Suprapubic skin (tissue), 4 donors: Measurements from ENCODE around the gene SCN4B.

Experiments
- EP300 ChIP-seq: sonication (generic); formaldehyde crosslinking; IDR thresholded peaks from one replicate; pipeline ENCODE4 v1.6.1; 2017; ENCODE audit warnings: antibody characterized with exemption
- POLR2A ChIP-seq, 2 donors: fragments of 450-650 bp; IDR thresholded peaks; one replicate each; pipeline ENCODE4 v1.6.1; 2017; ENCODE audit warnings: antibody characterized with exemption in 2 of 2, mild to moderate bottlenecking in 2 of 2, moderate library complexity in 2 of 2
- POLR2AphosphoS5 ChIP-seq, 3 donors: sonication (generic); formaldehyde crosslinking; IDR thresholded peaks; one replicate each; pipeline ENCODE4 v1.6.1; 2017; ENCODE audit warnings: antibody characterized with exemption in 3 of 3
- TF ChIP-seq, protein P1 (sequence below), 2 donors: fragments of 200-600 bp in 1 of 2; fragments of 450-650 bp in 1 of 2; sonication (generic) in 1 of 2; IDR thresholded peaks; one replicate each; pipeline ENCODE4 v1.5.1; 2016 to 2019; ENCODE audit warnings: antibody characterized with exemption in 2 of 2, mild to moderate bottlenecking in 1 of 2, moderate library complexity in 1 of 2

DNA sequence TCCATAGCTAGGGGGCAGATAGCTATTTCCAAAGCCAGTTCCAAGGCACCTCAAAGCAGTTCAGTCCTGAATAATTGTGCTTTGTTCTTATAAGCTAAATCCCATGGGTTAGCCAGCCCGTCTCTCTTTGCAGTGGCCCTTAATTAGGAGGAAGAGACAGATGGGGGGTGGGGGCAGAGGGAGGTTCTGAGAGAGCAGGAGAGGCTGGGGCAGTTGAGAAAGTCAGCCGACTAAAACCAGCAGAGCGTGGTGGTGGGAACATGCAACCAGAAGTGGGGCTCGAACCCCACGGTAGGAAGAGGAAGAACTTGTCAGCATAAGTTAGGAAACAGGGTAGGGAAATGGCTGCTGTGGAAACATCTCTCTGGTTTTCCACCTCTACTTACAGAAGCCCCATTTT lies 10.9 kb upstream of the SCN4B start:
- TF ChIP-seq, protein P1, sequence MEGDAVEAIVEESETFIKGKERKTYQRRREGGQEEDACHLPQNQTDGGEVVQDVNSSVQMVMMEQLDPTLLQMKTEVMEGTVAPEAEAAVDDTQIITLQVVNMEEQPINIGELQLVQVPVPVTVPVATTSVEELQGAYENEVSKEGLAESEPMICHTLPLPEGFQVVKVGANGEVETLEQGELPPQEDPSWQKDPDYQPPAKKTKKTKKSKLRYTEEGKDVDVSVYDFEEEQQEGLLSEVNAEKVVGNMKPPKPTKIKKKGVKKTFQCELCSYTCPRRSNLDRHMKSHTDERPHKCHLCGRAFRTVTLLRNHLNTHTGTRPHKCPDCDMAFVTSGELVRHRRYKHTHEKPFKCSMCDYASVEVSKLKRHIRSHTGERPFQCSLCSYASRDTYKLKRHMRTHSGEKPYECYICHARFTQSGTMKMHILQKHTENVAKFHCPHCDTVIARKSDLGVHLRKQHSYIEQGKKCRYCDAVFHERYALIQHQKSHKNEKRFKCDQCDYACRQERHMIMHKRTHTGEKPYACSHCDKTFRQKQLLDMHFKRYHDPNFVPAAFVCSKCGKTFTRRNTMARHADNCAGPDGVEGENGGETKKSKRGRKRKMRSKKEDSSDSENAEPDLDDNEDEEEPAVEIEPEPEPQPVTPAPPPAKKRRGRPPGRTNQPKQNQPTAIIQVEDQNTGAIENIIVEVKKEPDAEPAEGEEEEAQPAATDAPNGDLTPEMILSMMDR (IDR thresholded peaks at IDR 0.05): no peak
- TF ChIP-seq POLR2A (IDR thresholded peaks at IDR 0.05) (no peak), POLR2AphosphoS5 (IDR thresholded peaks at IDR 0.05) (no peak), EP300 (no peak)
